Ovary (tissue), 9 donors: Measurements from ENCODE around the gene GPATCH8. TPM values are rescaled to one million over a fixed set of nuclear protein-coding genes. Genes with fewer than 3 reads are reported as not detected.

ENCODE experiments used
- DNase-seq, 5 donors: peaks; one replicate each; pipeline ENCODE4 v3.0.0-alpha.2; 2019 to 2020
- H3K27ac ChIP-seq, 2 donors: fragments of 200-600 bp; one replicate each; pipeline versions ENCODE4 v1.5.1 to v1.8.0; 2019 to 2022
- H3K27me3 ChIP-seq: fragments of 200-600 bp; one replicate; pipeline ENCODE4 v1.8.0; 2022
- H3K36me3 ChIP-seq: fragments of 200-600 bp; sonication (generic); one replicate; pipeline ENCODE4 v1.5.1; 2019
- H3K4me1 ChIP-seq: one replicate; pipeline ENCODE4 v1.8.1; 2013; ENCODE audit warnings: mild to moderate bottlenecking, moderate library complexity; ENCODE audit not compliant: insufficient read depth
- H3K4me3 ChIP-seq: fragments of 200-600 bp; sonication (generic); one replicate; pipeline ENCODE4 v1.5.1; 2017
- H3K9me3 ChIP-seq, 2 donors: fragments of 200-600 bp in 1 of 2; sonication (generic) in 1 of 2; one replicate each; pipeline versions ENCODE4 v1.5.1 to v1.8.1; 2013 to 2019; ENCODE audit warnings: mild to moderate bottlenecking in 1 of 2, moderate library complexity in 1 of 2
- CTCF ChIP-seq, 3 donors: fragments of 450-650 bp in 2 of 3; fragments of 200-600 bp in 1 of 3; IDR thresholded peaks; one replicate each; pipeline versions ENCODE4 v1.5.1 to v1.8.0; 2016 to 2022; ENCODE audit warnings: antibody characterized with exemption in 3 of 3, mild to moderate bottlenecking in 1 of 3
- EP300 ChIP-seq: sonication (generic); formaldehyde crosslinking; IDR thresholded peaks from one replicate; pipeline ENCODE4 v1.6.1; 2017; ENCODE audit warnings: antibody characterized with exemption
- POLR2A ChIP-seq: fragments of 450-650 bp; IDR thresholded peaks from one replicate; pipeline ENCODE4 v1.6.1; 2017; ENCODE audit warnings: antibody characterized with exemption, mild to moderate bottlenecking, moderate library complexity
- WGBS, 3 donors: extraction: QIAGEN DNeasy Blood & Tissue Kit in 1 of 3; methylation state at CpG; one replicate each; pipeline versions ENCODE4 v1.1.5 to v1.1.7; 2013 to 2017; 5-methylcytosine and 5-hydroxymethylcytosine counted together
- intact Hi-C, 4 donors: fragments of 100-400 bp; cut with DNase I; formaldehyde crosslinking; loops; one replicate each; pipeline versions ENCODE4 v1.11.0 to v1.15.1; 2022 to 2023
- polyA plus RNA-seq, 2 donors: library from polyadenylated mRNA; stranded (reverse); fragments of 200-250 nt in 1 of 2; fragments of 350-450 nt in 1 of 2; fragmentation: Illumina TruSeq in 1 of 2; extraction: RNeasy Lipid Tissue Mini Kit (QIAGEN cat#74804) in 1 of 2; gene quantifications; one replicate each; pipeline ENCODE4 v1.2.3, GENCODE V29; 2013 to 2014
- total RNA-seq, 7 donors: library from RNA; depleted of rRNA in 2 of 7; stranded (reverse); fragments of >200 nt in 2 of 7; fragmentation: NEBNext Ultra II Directional in 3 of 7; extraction: Animal tissue kit (Norgen Biotek cat#: 25700) in 3 of 7; gene quantifications; one replicate each; pipeline versions ENCODE4 v1.1.0 to v1.2.4, GENCODE V29; 2016 to 2023
- donor health status: DM: no; HTN: no; CAD: no; lungs with moderate emphysema.
- donor health status: DM: no; HTN: no; CAD: no.
- donor health status: Bipolar disorder and iron deficiency.
- donor health status: DM: yes; HTN: yes; CAD: no.
- donor health status: DM: no; HTN: no; CAD: no.
- donor health status: DM: yes; HTN: yes; CAD: no.

GPATCH8 gene
- total and polyA plus RNA-seq, 9 donors, result 20.5 to 57.3 (median 43.5) TPM

GRCh38 chr17:44384823-44385286 lies 118.4 kb downstream of the GPATCH8 start:
- intact Hi-C loops, result no loop called here
- H3K36me3 ChIP-seq, result no peaks in the 10 kb centered on the region
- peak overlapping the region in 1 of 2 donors; percentile 16 for H3K27ac ChIP-seq
- H3K4me1 ChIP-seq, result peaks cover 2% of the 10 kb centered on the region
- no peaks in the 10 kb centered on the region for H3K9me3 ChIP-seq
- peak overlapping the region; percentile 53 for H3K4me3 ChIP-seq
- no peaks in the 10 kb centered on the region for H3K27me3 ChIP-seq
- WGBS, 3 donors, result 4 to 7% (median 4%) methylated on average over 25 to 26 of the region's 26 CpGs
- DNase-seq, result no peak
- TF ChIP-seq CTCF (IDR thresholded peaks at IDR 0.05) (no peak), POLR2A (no peak), EP300 (no peak)

- intact Hi-C loops, result no loop called here
- no peaks in the 10 kb centered on the region for H3K9me3 ChIP-seq
- peak overlapping the region in 1 of 2 donors; percentile 16 for H3K27ac ChIP-seq
- no peak for TF ChIP-seq CTCF (IDR thresholded peaks at IDR 0.05)
- no peak for TF ChIP-seq POLR2A
- TF ChIP-seq EP300, result no peak
- peak overlapping the region; percentile 53 for H3K4me3 ChIP-seq
- H3K4me1 ChIP-seq, result peaks cover 2% of the 10 kb centered on the region
- WGBS, 3 donors, result 35 to 39% (median 38%) methylated on average over 29 of the region's 29 CpGs
- DNase-seq, result no peak
- H3K27me3 ChIP-seq, result no peaks in the 10 kb centered on the region
- H3K36me3 ChIP-seq, result no peaks in the 10 kb centered on the region
Observed at GRCh38 chr17:44384281-44384822, 118.9 kb downstream of the GPATCH8 start.

- H3K36me3 ChIP-seq, result no peaks in the 10 kb centered on the region
- intact Hi-C loops, result no loop called here
- no peak overlapping the region for H3K4me3 ChIP-seq
- TF ChIP-seq POLR2A (no peak), EP300 (no peak), CTCF (IDR thresholded peaks at IDR 0.05) (no peak)
- H3K27ac ChIP-seq, result no peak overlapping the region
- DNase-seq, result peak in 1 of 5 donors; percentile 38
- H3K9me3 ChIP-seq, result no peaks in the 10 kb centered on the region
- no peaks in the 10 kb centered on the region for H3K27me3 ChIP-seq
- WGBS, 3 donors, result 81 to 88% (median 85%) methylated on average over 15 to 16 of the region's 16 CpGs
- H3K4me1 ChIP-seq, result peaks cover 2% of the 10 kb centered on the region
Observed at GRCh38 chr17:44383861-44384260, 119.3 kb downstream of the GPATCH8 start.

- H3K4me3 ChIP-seq, result no peak overlapping the region
- peaks cover 2% of the 10 kb centered on the region for H3K4me1 ChIP-seq
- DNase-seq, result peak in 1 of 5 donors; percentile 37
- WGBS, 3 donors, result 92 to 95% (median 94%) methylated on average over 15 of the region's 15 CpGs
- H3K27me3 ChIP-seq, result no peaks in the 10 kb centered on the region
- no peaks in the 10 kb centered on the region for H3K36me3 ChIP-seq
- TF ChIP-seq EP300 (no peak), POLR2A (no peak), CTCF (IDR thresholded peaks at IDR 0.05) (no peak)
- intact Hi-C loops, result no loop called here
- no peaks in the 10 kb centered on the region for H3K9me3 ChIP-seq
- no peak overlapping the region for H3K27ac ChIP-seq
Observed at GRCh38 chr17:44383363-44383762, 119.8 kb downstream of the GPATCH8 start.
